Spleen (tissue), 7 donors: ENCODE measurements around the gene MAGI2.

Experiments
- CTCF ChIP-seq, 11 experiments: fragments of 200-600 bp in 7 of 11; fragments of 450-650 bp in 4 of 11; sonication (generic) in 4 of 11; IDR thresholded peaks in 8 of 11; conservative IDR thresholded peaks in 3 of 11; 1 replicate in 7 of 11; 2 replicates in 4 of 11; pipeline versions ENCODE4 v1.4.0 to v1.8.0; 2016 to 2021; ENCODE audit warnings: antibody characterized with exemption in 11 of 11, inconsistent platforms in 4 of 11, mild to moderate bottlenecking in 1 of 11
- POLR2A ChIP-seq, 3 donors: fragments of 450-650 bp; IDR thresholded peaks; one replicate each; pipeline ENCODE4 v1.5.1; 2017; ENCODE audit warnings: antibody characterized with exemption in 3 of 3, mild to moderate bottlenecking in 1 of 3
- POLR2AphosphoS5 ChIP-seq, 3 donors: sonication (generic); formaldehyde crosslinking; IDR thresholded peaks; one replicate each; pipeline ENCODE4 v1.5.1; 2017; ENCODE audit warnings: antibody characterized with exemption in 3 of 3
- donor health status: DM: no; HTN: no; CAD: no; lungs with moderate emphysema.
- donor health status: DM: no; HTN: no; CAD: no.
- donor health status: DM: no; HTN: no; CAD: no.

GRCh38 chr7:78760620-78761355 lies 692.7 kb downstream of the MAGI2 start:
- no peak for TF ChIP-seq POLR2A (IDR thresholded peaks at IDR 0.05)
- TF ChIP-seq CTCF (IDR thresholded peaks at IDR 0.05 in 8 of 11, conservative IDR thresholded peaks at IDR 0.05 in 3 of 11): no peak
- no peak for TF ChIP-seq POLR2AphosphoS5 (IDR thresholded peaks at IDR 0.05)
